Transverse colon (tissue), 3 donors: ENCODE data around the gene GPAT3.

Source experiments
- CTCF ChIP-seq, 5 experiments: fragments of 200-600 bp in 3 of 5; fragments of 450-650 bp in 2 of 5; sonication (generic) in 3 of 5; IDR thresholded peaks; 1 replicate in 2 of 5; 2 replicates in 3 of 5; pipeline ENCODE4 v1.5.1; 2016 to 2017; ENCODE audit warnings: antibody characterized with exemption in 5 of 5, inconsistent platforms in 3 of 5, mild to moderate bottlenecking in 2 of 5, moderate library complexity in 1 of 5
- POLR2A ChIP-seq: fragments of 450-650 bp; IDR thresholded peaks from one replicate; pipeline ENCODE4 v1.6.1; 2016; ENCODE audit warnings: antibody characterized with exemption, mild to moderate bottlenecking, moderate library complexity

- TF ChIP-seq CTCF (IDR thresholded peaks at IDR 0.05): no peak
- TF ChIP-seq POLR2A: no peak
Measured at GRCh38 chr4:83503974-83504373, 31.9 kb upstream of the GPAT3 start.
